Measurements from ENCODE around the gene C1orf74.
A peak's percentile ranks its signal among the peaks of the same experiment; 100 is the strongest.

Gene C1orf74

DNA sequence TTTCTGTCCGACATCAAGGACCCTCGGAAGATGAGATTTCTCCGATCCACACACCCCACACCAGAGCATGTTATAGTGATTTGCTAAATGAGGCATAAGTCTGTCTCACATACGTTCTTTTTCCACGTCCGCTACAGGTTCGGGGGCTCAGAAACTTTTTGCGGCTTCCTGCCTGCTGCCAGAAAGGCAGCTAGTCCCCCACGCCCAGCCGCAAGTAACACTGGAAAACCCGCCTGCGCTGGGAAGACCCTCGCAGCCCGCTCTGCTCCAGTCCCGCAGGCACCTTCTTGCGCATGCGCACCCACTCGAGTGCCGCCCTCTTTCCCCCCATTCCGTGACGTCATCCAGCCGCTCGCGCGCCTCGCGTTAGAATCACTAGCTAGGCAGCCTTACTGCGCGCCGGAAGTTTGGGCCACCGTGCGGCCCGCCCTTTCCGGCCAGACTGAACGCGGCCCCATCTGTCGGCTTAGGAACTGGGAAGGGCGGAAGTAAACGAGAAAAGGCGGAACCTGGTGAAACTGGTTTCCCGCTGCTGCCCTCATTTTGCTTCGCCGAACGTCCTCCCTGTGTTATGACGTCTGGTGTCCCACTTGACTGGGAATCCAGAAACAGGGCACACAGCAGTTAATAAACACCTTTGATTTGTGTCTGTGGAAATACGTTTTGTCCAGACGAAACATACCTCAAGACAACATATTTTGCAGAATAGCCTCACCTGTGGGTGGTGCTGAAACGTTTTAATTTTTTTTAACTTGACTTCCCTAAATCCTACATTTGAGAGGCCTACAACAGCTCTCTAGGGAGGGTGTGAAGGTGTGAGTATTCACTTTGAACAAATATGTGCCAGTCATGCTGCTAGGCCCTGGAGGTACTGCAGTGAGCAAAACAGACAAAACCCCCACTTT lies at the start of gene C1orf74:
Gene C1orf74 (minus strand): TSS at position 295 of the 905 bp plus-strand sequence. CDS start 925 bp downstream, outside the sequence.
- peak; percentile 100 for DNase-seq

DNA sequence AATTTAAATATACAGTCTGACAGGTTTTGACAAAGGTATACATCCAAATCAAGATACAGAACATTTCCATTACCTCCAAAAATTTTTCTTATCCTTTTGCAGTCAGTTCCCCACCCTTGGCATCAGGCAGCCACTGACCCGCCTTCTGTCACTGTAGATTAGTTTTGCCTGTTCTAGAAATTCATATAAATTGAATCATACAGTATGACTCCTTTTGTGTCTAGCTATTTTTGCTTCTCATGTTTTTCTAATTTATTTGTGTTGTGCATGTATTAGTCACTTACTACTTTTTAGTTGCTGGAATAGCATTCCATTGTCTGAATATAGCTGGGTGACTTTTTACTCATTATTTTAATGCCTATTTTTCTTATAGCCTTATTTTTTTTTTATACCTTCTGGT lies 47.3 kb upstream of the C1orf74 start:
- no peak for DNase-seq

DNA sequence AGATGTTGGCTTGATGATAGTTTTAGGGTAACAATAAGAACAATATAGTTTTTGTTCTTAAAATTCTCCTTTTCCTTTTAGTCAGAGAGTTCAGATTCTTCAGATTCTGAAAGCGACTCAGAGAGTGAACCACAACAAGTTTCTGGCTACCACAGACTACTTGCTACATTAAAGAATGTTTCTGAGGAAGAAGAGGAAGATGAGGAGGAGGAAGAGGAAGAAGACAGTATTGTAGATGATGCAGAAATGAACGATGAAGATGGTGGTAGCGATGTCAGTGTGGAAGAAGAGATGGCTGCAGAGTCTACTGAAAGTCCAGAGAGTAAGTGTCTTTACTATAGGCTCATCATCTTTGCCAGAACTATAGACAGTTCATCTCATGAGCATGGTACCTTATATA lies 46.4 kb upstream of the C1orf74 start:
- DNase-seq, result no peak

DNA sequence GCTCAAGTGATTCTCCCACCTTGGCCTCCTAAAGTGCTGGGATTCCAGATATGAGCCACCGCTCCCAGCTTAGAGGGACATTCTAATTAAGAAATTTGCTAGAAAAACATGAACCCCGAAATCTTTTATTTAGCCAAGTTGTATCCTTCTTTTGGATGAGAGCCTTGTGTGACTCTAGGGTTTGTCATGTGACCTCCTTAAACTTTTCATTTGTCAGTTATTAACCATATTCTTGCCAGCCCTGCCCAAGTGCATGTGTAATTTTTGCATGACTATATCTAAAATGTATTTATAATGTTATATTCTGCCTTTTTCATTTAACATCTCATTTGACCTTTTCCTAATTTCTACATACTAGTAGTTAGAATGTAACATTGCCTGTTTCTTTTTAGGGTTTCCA lies 45.4 kb upstream of the C1orf74 start:
- DNase-seq, result no peak

DNA sequence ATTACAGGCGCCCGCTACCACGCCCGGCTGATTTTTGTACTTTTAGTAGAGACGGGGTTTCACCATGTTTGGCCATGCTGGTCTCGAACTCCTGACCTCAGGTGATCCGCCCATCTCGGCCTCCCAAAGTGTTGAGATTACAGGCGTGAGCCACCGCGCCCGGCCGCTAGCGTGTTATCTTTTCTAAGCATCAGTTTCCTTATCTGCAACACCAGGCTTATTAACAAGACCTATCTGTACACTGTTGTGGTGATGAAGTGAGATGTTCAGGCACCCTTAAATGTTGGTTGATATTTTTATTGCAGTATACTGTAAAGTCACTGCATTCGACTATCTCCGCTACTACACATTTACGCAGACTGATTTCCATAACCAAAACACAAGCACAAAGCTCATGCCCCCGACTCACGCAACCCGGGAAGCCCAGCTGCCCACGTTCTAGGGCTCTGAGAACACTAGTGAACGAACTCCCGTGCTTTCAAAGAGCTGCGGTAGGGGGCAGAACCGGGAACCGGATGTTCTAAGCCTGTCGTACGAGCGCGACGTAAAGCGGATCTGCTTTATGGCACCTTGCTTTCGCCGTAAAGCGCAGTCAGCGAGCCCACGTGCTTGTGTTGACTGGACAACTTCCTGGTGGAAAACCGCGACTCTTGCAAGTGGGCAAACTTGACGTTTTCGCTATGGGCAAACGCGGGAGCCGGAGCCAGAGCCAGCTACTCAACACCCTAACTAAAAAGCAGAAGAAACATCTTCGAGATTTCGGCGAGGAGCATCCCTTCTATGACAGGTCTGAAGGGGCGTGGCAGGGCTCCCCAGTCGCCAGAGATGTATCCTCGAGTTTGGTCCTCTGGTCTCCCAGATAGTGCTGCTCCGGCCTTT lies 43.3 kb upstream of the C1orf74 start, which contains the start of gene UTP25:
Gene UTP25 (plus strand): TSS at position 589 of the 879 bp plus-strand sequence. CDS start 92 bp downstream, at position 681.
- DNase-seq, result peak; percentile 98

DNA sequence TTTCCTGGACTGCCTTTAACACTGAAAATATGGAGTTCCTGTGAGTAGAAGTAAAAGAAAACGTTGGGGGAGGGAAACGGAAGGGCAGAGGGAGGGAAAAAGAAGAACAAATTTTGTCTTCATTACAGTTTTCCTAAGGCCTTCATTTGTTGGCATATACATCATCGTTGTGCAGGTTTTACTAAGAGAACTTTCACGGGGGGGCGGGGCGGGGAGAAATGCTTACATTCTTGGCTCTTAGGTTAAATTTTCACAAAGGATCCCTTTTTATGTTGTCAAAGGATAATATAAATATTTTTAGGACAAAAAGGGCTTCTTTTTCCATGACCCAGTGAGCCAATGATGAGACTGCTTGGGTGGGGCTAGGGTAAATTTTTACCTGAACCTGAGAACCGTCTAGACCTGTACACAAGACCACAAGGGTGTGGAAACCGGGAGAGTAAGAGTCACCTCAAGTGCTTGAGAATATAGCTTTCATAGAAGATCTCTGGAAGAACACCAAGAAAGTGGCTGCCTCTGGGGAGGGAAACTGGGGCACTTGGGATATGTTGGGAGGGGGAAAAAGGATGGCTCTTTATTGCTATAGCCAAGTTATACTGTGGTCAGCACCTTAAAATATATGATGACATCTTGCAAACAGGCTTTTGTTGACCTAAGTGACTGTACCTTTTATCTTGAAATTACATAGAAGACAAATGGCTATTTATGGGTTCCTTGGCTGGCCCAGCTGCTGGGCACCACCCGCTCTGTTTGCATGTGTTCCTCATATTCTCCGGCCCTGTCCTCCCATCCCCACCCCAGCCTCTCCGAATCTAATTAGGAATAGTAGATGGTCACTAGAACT lies 41.5 kb upstream of the C1orf74 start:
- DNase-seq, result no peak

DNA sequence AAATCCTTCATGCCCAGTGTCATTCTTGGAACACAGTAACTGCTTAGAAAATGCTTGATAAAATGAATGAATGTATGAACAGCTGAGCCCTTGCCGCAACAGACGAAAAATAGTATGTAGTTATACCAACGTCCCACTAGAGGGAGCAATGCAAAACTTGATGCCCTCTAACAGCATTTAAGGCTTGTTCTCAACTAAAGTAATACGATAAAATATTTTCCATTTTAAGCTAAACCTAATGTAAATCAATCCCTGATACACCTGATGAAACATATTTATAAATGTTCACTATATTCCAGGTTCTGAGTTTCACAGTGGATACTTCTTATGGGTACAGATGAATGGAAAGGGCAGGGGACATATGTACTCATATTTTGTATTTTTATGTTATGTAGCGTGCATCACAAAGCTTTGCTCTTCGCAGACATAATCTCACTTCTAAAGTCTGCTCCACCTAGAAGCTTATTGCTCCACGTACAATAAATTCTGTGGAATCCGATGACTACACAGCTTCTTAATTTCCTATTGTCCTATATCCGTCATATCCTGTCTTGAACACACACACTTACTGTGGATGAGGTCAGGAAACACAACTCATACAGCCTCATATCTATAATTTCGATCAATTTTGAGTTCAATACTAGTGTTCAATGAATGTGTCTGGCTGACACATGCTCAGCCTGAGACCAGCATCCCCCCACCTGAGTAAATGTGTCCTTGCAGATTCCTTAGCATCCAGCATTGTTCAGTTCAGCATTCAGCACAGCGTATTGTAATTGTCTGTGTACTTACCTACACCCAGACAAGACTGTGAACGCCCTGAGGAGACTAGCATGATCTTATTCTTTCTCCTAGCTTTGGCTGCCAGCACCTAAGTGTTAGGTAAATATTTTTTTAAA lies 39.0 kb upstream of the C1orf74 start:
- peak; percentile 62 for DNase-seq

DNA sequence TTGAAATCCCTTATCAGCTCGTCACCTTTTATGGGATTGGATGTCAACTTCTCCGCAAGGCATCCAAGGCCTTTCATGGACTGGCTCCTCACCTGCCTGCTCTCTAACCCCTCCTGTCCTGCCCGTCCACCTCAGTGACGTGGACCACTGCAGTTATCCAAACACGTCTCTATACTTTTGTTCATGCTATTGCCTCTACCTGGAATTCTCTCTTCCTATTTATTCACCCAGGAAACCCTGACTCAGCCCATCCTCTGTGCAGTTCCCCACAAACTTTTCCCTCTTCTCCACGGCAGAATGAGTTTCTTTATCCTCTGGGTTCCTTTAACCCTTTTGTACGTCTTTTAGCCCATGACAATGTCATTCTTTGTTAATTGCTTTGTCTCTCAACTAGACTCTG lies 38.3 kb upstream of the C1orf74 start:
- no peak for DNase-seq

DNA sequence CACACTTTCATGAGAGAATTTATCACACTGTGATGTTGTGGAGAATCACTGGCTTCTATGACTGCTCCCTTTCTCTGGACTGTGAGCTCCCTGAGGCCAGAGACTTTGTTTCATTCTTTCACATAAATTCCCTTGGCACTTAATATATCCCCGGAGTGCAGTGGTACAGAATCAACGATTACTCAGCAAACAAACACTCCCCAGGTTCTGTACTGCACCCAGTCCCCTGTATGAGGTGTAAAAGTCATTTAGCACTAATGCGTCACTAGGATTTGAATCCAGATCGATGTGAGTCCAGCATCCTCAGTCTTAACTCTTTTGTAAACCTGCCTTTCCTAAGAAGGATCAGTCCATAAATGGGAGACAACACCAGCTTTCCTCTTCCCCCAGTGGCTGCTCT lies 36.6 kb upstream of the C1orf74 start:
- no peak for DNase-seq

DNA sequence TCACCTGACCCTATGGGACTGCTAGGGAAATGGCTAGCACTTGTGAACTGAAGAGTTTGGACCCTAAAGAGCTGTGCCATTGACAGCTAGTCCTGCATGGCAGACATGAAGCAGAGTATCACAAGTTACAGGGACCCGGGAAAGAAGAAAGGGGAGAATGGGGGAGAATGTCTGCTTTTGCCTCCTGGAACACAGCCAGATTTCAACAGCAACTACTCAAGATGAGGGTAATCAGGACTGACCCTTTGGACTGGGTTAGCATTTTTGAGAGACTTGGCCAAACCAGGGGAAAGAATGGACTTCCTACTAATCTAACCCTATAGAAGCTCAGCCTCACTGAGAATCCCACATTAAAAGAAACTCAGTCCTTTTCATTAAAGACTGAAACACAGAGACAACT lies 34.7 kb upstream of the C1orf74 start:
- no peak for DNase-seq

DNA sequence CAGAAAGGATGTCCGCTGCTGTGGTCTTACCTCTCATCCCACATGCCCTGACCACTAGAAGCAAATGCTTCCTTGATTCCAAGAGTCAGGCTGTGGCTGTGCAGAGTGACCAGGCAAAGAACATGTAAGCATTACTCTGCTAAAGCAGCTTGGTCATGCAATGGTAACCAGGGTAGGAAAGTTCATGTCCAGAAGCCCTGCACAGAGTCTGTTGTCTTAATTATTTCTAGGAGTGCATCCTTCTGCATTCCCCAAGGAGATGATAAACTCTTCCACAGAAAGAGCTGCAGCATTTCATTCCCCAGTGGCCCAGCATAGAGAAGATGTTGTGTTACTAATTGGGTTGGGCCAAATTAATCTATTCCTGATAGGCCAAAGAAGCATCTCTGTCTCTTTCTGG lies 33.3 kb upstream of the C1orf74 start:
- DNase-seq, result no peak

DNA sequence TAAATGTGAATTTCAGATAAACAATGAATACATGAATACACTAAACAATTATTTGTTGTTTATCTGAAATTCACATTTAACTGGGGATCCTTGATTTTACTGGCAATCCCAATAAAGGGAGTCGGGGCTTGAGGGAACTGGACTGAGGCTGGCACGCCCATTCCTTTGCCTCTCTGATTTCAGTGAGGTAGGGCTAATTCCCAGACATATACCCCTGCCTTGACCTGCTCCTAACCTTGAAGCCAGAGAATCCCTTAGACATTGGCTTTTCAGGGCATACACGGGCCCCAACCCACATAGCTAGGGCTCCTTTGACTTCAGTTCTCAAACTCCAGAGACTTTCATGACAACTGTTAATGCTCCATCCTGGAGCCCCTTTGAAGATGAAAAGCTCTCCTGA lies 32.6 kb upstream of the C1orf74 start:
- DNase-seq, result no peak

DNA sequence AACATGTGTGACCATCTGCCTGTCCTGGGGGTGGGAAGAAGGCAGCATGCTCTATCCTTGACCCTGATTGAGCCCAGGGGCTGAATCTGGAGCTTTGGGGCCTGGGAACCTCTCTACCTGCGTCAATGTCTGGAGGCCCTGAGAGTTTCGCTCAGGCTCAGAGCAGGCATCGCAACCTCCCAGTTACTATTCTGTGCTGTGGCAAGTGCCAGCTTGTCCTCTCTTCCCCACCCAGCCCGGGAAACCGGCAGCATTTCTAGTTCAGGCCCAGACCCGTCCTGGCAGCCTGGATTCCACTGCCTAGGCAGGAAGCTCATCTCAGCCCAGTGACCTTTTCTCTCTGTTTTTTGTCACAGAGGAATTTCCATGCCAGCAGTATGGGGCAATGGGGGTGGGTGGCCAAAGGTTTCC lies 31.6 kb upstream of the C1orf74 start:
- DNase-seq, result no peak

DNA sequence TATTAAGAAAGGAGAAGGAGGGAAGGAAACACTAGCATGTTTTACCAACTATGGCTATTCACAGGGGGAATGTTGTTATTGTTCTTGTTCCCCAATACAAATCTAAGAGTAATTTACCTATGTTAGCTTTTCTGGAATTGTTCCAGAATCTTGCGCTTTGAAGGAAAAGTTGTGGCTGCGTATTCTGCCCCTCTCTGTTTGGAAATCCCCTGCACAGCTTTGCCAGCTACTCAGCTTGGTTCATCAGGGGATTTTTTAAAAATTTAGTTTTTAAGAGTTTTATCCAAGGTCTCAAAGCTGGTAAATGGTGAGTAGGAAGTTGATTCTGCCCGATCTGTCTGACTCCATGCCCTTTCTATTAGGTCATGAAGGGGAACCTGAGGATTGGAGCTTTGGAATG lies 31.1 kb upstream of the C1orf74 start:
- no peak for DNase-seq

DNA sequence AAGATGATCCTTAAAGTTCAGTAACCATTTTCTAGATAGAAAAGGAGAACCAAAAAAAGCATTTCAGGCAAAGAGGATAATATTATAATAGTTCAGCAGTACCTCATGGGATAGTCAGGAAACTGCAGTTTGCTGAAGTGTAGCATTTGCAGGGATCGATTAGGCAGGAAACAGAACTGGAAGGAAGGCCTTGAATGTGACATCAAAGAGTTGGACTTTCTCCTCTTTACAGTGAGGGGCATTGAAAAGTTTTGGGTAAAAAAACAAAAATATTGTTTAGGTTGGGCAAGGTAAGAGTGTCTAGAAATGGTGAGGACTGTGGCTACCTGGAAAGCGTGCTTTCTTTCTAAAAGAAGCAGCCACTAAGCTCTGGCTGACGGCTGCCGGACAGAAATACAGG lies 29.5 kb upstream of the C1orf74 start:
- DNase-seq, result no peak

DNA sequence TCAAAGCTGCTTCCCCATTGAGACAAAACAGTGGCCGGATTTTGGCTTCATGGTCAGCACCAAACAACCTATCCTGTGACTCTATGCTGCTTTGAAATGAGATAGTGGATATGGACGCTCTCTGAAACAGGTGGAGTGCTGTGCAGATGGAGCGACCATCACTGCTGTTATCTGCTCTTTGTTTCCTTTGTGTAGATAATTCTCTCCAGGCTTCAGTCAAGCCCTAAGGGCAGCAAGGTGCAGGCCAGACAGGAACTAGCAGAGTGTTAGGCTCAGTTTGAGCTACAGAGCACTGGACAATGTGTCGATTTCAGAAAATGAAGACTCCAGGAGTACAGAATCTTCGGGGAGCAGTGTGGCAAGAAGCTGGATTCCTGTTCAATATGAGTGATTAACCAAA lies 26.4 kb upstream of the C1orf74 start:
- no peak for DNase-seq

DNA sequence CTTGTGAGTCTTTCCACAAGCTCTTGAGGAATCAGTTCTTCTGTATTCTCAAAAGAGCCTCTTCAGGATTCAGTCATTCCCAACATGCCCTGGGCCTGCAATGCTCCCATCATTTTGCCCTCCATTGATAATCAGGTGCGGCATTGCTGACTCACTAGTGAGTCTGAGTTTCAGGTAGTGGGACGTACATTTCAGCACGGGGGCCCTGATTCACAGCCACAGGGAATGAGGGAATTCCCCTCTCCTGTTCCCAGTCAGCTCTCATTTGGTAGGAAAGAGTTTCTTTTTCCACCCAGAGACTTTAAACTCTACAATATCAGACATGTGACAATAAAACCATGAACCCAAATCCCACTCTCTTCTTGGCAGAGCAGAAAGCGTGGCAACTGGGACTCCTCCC lies 25.3 kb upstream of the C1orf74 start:
- DNase-seq, result no peak

DNA sequence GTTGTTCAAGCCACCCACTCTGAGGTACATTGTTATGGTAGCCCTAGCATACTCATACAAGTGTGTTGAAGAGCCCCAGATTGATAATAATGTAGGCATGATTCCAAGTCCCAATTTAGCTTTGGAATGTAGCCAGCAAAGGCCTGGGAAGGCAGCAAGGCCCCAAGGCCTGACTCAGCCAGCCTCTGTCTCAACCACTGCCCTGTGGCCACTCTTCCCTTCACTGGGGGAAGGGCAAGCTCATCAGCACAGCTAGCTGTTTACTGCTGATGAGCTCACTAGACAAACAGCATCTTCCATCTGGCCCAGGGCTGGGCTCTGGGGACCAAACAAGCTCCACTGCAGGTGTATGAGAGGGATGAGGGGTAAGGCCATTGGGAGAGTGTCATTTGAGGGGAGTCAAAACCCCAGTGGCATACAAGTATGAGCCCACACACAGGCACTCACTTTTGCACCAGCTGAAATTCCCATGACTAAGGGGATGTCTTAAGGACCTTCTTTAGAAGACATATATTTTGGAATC lies 23.8 kb upstream of the C1orf74 start:
- peak; percentile 81 for DNase-seq

DNA sequence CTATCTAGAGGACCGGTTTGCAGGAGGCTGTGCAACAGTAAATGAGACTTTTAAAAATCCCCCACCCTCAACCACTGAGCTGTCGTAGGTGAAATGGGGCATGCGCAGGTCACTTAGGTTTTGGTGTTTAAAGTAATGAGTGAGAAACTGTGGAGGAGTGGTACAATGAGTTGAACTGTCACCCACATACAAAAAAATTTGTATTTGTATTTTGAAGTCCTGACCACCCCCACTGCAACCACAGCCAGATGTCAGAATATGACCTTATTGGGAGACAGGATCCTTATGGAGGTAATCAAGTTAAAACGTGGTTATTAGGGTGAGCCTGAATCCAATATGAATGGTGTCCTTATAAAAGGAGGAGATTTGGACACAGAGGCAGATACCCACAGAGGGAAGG lies 23.1 kb upstream of the C1orf74 start:
- DNase-seq, result no peak

DNA sequence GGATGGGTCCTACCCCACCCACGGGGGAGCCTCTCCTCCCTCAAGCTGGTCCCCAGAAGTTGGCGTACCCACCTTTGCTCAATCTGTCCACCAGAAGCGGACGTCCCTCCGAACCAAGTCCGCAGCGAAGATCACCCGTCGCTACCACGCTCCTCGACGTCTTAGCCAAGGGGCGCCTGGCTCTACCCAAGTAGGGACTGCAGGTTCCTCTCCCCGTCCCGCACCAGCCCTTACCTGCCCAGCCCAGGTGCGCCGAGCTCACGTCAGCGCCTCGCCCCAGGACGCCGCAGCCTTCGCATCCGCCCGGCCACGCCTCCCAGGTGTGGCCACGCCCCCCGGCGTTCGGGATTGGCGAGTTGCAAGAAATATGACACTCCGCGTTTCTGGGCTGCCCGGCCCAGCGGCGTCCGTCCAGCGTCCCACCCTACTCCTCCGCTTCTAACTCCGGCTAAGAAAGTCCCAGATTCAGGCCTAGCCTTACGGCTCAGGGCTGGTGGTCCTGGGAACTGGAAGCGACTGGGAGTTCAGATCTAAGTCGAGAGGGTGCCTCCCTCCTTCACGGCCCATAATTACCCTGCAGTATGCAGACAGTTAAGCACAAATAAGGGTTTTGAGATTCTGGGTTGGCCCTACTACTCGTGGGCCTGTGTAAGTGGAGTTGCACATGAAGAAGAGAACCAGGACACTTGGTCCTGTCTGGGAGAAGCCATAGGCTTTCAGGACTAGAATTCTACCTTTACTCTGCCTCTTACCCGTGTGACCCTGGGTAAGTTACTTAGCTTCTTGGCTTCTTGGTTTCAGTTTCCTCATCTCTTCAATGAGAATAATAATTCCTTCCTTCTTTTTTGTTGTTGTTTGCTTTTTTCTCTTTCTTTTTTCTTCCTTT lies 21.8 kb upstream of the C1orf74 start, which contains the start of gene IRF6:
Gene IRF6 (minus strand): TSS at position 268 of the 886 bp plus-strand sequence. CDS start 4,729 bp downstream, outside the sequence.
- no peak for DNase-seq

Measured in NCI-H1092 treated with DMSO at 0.1 percent for 48 hours (cell line).